ENCODE measurements around the gene KRT7.
"Not testable (repeated sequence)": the region's sequence is repeated elsewhere in the genome, so short reads cannot be mapped to it uniquely, and the experiment has no call there.

The KRT7 gene

DNA sequence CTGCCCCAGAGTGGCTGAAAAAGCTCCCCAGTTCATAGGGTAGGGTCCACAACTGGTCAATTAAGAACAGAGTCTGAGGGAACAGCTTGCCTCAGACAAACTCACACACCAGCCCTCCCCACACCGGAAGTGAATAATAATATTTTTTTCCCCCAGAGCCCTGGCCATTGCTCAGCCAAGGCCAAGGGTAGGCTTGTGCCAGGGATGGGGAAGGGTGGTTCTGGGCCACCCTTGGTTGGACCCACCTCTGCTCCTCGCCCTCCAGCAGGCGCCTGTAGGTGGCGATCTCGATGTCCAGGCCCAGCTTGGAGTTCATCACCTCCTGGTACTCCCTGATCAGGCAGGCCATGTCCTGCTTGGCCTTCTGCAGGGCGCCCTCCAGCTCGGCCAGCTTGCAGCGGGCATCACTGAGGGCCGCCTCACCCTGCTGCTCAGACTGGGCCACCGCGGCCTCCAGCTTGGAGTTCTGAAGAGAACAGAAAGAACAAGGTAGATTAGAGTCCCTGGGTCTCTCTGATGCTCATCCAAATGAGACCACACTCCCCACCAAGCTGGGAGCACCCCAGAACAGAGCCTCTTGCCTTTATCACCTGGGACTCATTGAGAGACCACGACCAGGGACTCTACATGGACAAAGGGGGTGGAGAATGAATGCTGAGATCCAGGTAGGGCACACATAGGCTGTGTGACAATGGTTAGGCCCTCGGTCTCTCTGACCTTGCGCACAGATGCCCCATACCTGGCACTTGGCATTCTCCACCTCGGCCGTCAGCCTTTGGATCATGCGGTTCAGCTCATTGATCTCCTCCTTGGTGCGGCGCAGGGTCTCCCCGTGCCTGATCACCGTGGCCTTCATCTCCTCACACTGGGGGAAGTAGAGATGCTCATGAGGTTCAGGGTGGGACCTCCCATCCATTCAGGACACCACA lies 54.1 kb downstream of the KRT7 start:
- not testable (repeated sequence) for H4K20me1 ChIP-seq (ENCODE audit: insufficient read depth, low read length); H3K4me3 ChIP-seq (ENCODE audit: low read length); H3K79me2 ChIP-seq (ENCODE audit: low read length); H3K36me3 ChIP-seq (replicated peaks; ENCODE audit: insufficient read depth, low read length); H3K27me3 ChIP-seq (replicated peaks; ENCODE audit: insufficient read depth, low read length); H2AFZ ChIP-seq (ENCODE audit: low read length); H3K27ac ChIP-seq (ENCODE audit: low read length); DNase-seq; H3K9me3 ChIP-seq (replicated peaks; ENCODE audit: insufficient read depth, low read length); H3K9me2 ChIP-seq (replicated peaks; ENCODE audit: insufficient read depth, low read length); H3K4me2 ChIP-seq (ENCODE audit: low read depth, low read length); H3F3A ChIP-seq (ENCODE audit: insufficient read depth, low read length); H3K9ac ChIP-seq (ENCODE audit: low read length); H3K4me1 ChIP-seq (ENCODE audit: low read length)
- TF ChIP-seq, protein P1, sequence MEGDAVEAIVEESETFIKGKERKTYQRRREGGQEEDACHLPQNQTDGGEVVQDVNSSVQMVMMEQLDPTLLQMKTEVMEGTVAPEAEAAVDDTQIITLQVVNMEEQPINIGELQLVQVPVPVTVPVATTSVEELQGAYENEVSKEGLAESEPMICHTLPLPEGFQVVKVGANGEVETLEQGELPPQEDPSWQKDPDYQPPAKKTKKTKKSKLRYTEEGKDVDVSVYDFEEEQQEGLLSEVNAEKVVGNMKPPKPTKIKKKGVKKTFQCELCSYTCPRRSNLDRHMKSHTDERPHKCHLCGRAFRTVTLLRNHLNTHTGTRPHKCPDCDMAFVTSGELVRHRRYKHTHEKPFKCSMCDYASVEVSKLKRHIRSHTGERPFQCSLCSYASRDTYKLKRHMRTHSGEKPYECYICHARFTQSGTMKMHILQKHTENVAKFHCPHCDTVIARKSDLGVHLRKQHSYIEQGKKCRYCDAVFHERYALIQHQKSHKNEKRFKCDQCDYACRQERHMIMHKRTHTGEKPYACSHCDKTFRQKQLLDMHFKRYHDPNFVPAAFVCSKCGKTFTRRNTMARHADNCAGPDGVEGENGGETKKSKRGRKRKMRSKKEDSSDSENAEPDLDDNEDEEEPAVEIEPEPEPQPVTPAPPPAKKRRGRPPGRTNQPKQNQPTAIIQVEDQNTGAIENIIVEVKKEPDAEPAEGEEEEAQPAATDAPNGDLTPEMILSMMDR (IDR thresholded peaks at IDR 0.05; ENCODE audit: low read length), result peak; percentile 7; the same call in 1 of the 2 replicates

DNA sequence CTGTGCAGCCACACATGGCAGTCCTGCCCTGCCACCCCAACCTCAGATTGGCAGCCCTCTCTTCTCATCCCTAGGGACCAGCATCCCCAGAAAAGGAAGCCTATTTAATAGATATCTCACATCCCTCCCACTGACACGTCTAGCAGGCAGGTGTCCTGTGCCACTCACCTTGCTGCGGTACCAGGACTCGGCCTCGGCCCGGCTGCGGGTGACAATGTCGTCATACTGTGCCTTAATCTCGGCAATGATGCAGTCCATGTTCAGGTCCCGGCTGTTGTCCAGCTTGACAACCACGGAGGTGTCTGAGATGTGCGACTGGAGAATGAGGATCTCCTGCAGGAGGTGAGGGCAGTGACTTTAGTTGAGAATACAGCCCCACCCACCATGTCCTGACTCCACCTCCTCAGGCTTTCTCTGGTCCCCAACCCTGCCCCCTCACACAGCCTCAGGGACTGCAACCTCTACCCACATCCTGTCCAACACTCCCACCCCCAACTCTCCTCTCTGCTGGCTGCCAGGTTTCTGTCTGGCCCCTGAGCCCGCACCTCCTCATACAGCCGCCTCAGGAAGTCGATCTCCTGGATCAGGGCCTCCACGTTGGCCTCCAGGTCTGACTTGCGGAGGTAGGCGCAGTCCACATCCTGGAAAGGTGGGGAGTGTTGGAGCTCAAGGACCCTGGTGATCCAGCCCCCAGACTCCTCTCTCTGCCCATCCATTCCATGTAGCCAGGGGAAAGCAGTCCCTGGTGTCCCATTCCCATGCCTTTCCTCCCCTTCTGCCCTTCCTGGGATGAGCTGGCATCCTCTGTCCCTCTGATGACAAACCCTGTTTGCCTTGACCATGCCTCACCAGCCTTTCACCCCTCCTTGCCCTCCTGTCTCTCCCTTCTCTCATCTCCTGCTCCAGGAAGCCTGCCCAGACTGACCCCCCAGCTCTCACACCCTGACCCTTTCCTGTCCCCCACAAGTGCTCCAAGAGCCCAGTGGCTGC lies 55.1 kb downstream of the KRT7 start:
- H2AFZ ChIP-seq (ENCODE audit: low read length); H3K4me3 ChIP-seq (ENCODE audit: low read length); H3K9me2 ChIP-seq (replicated peaks; ENCODE audit: insufficient read depth, low read length); H3F3A ChIP-seq (ENCODE audit: insufficient read depth, low read length); H3K36me3 ChIP-seq (replicated peaks; ENCODE audit: insufficient read depth, low read length); H3K4me1 ChIP-seq (ENCODE audit: low read length); H3K4me2 ChIP-seq (ENCODE audit: low read depth, low read length); H3K9me3 ChIP-seq (replicated peaks; ENCODE audit: insufficient read depth, low read length); H3K79me2 ChIP-seq (ENCODE audit: low read length); H4K20me1 ChIP-seq (ENCODE audit: insufficient read depth, low read length); H3K27me3 ChIP-seq (replicated peaks; ENCODE audit: insufficient read depth, low read length); H3K9ac ChIP-seq (ENCODE audit: low read length); H3K27ac ChIP-seq (ENCODE audit: low read length): not testable (repeated sequence)
- DNase-seq, result peak; percentile 19

- H3K4me3 ChIP-seq (ENCODE audit: low read length); H3K9ac ChIP-seq (ENCODE audit: low read length); H3F3A ChIP-seq (ENCODE audit: insufficient read depth, low read length); DNase-seq; H3K4me2 ChIP-seq (ENCODE audit: low read depth, low read length); H3K79me2 ChIP-seq (ENCODE audit: low read length); H3K4me1 ChIP-seq (ENCODE audit: low read length); H3K36me3 ChIP-seq (replicated peaks; ENCODE audit: insufficient read depth, low read length); H2AFZ ChIP-seq (ENCODE audit: low read length); H4K20me1 ChIP-seq (ENCODE audit: insufficient read depth, low read length); H3K9me2 ChIP-seq (replicated peaks; ENCODE audit: insufficient read depth, low read length); H3K27ac ChIP-seq (ENCODE audit: low read length); H3K27me3 ChIP-seq (replicated peaks; ENCODE audit: insufficient read depth, low read length); H3K9me3 ChIP-seq (replicated peaks; ENCODE audit: insufficient read depth, low read length): not testable (repeated sequence)
Observed at GRCh38 chr12:52290483-52291134, 57.6 kb downstream of the KRT7 start.

DNA sequence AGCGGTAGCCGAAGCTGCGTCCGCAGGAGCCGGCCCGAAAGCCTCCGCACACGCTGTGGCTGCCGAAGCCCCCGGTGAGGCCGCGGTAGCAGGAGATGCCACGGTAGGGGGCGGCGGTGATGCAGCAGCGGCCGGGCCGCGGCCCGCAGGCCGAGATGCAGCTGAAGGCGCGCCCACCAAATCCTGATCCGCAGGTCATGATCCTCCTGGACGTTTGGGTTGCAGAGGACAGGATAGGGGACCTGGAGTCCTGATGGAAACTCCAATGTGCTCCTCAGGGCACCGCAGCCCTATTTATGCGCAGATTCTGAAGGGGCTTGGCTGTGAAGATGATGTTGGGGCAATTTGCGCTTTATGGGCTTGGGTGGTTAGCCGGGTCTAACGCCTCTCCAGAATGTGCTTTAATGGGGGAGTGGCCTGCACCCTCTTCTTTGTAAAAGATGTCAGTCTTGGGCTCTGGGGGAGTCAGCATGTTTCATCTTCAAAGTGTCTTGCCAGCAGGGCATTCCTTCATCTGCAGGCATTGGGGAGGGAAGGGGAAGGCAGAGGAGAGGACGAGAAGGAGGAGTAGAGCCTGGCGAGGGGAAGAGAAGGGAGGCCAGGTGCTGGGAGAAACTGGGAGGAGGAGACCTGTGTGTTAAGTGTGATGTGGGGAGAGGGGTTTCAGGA lies 58.4 kb downstream of the KRT7 start, which contains the start of gene KRT81:
TSS of gene KRT81 (minus strand) at position 268 of the 669 bp plus-strand sequence. CDS start at position 199, 69 bp downstream.
- Histone ChIP-seq H2AFZ (ENCODE audit: low read length) (no peak within 1 kb of the TSS), H3K9ac (ENCODE audit: low read length) (no peak within 1 kb of the TSS), H3K36me3 (replicated peaks; ENCODE audit: insufficient read depth, low read length) (no peaks in the 10 kb centered on the region), H3K4me3 (ENCODE audit: low read length) (no peak within 1 kb of the TSS), H3K27ac (ENCODE audit: low read length) (no peak within 1 kb of the TSS), H3K4me2 (ENCODE audit: low read depth, low read length) (no peak within 1 kb of the TSS), H3K9me2 (replicated peaks; ENCODE audit: insufficient read depth, low read length) (no peaks in the 10 kb centered on the region), H3K27me3 (replicated peaks; ENCODE audit: insufficient read depth, low read length) (peaks cover 8% of the 10 kb centered on the region), H3K79me2 (ENCODE audit: low read length) (no peaks in the 10 kb centered on the region), H3K4me1 (ENCODE audit: low read length) (no peaks in the 10 kb centered on the region), H3K9me3 (replicated peaks; ENCODE audit: insufficient read depth, low read length) (no peaks in the 10 kb centered on the region), H4K20me1 (ENCODE audit: insufficient read depth, low read length) (no peaks in the 10 kb centered on the region), H3F3A (ENCODE audit: insufficient read depth, low read length) (no peaks in the 10 kb centered on the region)
- DNase-seq, result no peak
- no peak for TF ChIP-seq EZH2phosphoT487 (IDR thresholded peaks at IDR 0.05; ENCODE audit: low read length)
- TF ChIP-seq, protein P1 (IDR thresholded peaks at IDR 0.05; ENCODE audit: low read length), result no peak
- no peak for TF ChIP-seq EZH2 (optimal IDR thresholded peaks at IDR 0.05; ENCODE audit: low read depth, low read length)
